ENCODE measurements around the gene AP3B2.

The AP3B2 gene

DNA sequence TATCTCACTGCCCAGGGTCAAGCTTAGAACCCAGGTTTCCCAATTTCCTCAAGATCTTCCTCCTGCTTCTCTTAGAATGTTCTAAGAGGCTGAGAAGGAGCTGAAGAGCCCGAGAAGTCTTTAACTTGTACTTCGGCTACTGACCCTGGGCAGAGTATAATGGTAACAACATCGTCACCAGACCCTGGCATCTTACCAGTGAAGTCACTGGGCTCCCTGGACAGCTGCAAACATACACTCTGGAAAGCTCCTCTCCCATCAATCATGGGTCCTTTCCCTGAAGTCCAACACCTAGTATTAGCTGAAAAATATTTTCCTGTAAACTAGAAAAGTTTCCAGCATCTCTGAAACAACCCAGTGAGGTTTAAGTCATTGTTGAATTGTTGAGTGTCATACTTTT lies 85.2 kb downstream of the AP3B2 start (continued):
- no peak for TF ChIP-seq ZNF70 (CRISPR knock-in tag; IDR thresholded peaks at IDR 0.05)
- no peak for TF ChIP-seq ARNTL (CRISPR knock-in tag; IDR thresholded peaks at IDR 0.05; ENCODE audit: borderline replicate concordance, low read depth)
- no peak for TF ChIP-seq ZC3H10 (CRISPR knock-in tag; IDR thresholded peaks at IDR 0.05)
- no peak for TF ChIP-seq RARB (CRISPR knock-in tag; IDR thresholded peaks at IDR 0.05)

DNA sequence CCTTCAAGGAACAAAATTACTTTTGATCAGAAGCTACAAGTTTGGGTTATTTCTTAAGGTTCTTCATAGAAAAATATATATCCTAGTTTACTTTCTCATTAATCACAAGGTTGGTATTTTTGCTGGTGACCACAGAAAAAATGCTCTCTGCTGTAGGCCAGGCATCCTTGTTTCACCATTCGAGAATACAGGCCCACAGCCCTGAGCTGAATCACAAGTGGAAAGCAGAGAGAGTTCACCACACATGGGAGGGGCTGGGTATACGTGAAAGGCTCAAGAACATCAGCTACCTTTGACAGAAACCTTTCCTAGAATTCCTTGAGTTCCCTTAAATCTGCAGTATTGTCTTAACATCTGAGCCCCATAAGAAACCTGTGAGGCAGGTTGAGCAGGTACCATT lies 85.7 kb downstream of the AP3B2 start:
- TF ChIP-seq CSDC2 (CRISPR knock-in tag; IDR thresholded peaks at IDR 0.05) (no peak), ZNF565 (CRISPR knock-in tag; conservative IDR thresholded peaks at IDR 0.05; ENCODE audit: low read depth) (no peak)
- no peak for ATAC-seq

DNA sequence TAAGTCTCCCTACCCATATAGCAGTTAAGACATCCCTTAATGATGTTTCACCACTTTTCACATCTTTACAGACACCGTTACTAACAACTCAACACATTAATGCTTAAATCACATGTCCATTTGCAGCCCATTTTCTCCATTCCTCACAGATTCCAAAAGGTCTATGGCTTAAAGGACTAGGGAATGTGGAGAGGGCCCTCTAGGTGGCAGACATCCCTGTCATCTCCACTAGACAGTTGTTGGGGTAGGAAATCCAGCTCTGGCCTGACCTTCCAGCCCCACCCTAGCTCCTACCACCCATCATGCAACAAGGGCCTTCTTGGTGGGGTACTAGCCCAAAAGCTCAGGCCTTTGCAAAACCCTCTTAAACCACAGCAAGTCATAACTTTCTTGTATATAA lies 87.7 kb downstream of the AP3B2 start:
- TF ChIP-seq, protein P1, sequence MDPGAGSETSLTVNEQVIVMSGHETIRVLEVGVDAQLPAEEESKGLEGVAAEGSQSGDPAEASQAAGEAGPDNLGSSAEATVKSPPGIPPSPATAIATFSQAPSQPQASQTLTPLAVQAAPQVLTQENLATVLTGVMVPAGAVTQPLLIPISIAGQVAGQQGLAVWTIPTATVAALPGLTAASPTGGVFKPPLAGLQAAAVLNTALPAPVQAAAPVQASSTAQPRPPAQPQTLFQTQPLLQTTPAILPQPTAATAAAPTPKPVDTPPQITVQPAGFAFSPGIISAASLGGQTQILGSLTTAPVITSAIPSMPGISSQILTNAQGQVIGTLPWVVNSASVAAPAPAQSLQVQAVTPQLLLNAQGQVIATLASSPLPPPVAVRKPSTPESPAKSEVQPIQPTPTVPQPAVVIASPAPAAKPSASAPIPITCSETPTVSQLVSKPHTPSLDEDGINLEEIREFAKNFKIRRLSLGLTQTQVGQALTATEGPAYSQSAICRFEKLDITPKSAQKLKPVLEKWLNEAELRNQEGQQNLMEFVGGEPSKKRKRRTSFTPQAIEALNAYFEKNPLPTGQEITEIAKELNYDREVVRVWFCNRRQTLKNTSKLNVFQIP (CRISPR knock-in tag; IDR thresholded peaks at IDR 0.05; ENCODE audit: borderline replicate concordance, low read depth), result no peak
- TF ChIP-seq ZC3H10 (CRISPR knock-in tag; IDR thresholded peaks at IDR 0.05), result no peak
- no peak for ATAC-seq

DNA sequence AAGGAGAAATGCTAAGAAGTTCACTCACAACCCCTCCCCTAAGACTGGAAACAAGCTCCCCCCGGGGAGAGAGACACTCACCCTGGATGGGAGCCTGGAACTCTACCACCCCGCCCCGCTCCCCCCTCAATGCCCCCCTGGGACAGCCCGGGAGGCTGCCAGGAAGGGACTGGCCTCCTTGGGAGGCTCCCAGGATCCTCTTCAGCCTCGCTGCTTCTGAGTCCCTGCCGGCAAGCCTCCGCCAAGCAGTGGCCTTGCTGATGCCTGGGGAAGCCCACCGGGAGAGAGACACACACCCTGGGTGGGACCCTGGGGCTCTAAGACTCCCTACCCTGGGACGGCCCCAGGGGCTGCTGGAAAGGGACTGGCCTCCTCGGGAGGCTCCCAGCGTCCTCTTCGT lies 95.9 kb downstream of the AP3B2 start:
- TF ChIP-seq ISL1 (CRISPR knock-in tag; IDR thresholded peaks at IDR 0.05) (no peak), CSDC2 (CRISPR knock-in tag; IDR thresholded peaks at IDR 0.05) (no peak), ZNF565 (CRISPR knock-in tag; conservative IDR thresholded peaks at IDR 0.05; ENCODE audit: low read depth) (no peak)
- ATAC-seq, result no peak

DNA sequence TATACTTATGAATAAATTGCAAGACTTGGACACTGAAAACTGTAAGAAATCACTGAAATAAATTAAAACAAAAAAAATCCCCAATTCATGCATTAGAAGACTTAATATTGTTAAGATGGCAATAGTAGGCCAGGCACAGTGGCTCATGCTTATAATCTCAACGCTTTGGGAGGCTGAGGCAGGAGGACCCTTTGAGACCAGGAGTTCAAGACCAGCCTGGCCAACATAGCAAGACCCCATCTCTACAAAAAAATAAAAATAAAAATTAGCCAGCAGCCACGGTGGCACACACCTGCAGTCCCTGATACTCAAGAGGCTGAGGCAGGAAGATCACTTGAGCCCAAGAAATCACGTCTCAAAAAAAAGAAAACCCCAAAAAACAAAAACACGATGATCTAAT lies 98.3 kb downstream of the AP3B2 start:
- no peak for ATAC-seq
- TF ChIP-seq BACH2 (CRISPR knock-in tag; IDR thresholded peaks at IDR 0.05; ENCODE audit: borderline replicate concordance), result no peak
- TF ChIP-seq, protein P2, sequence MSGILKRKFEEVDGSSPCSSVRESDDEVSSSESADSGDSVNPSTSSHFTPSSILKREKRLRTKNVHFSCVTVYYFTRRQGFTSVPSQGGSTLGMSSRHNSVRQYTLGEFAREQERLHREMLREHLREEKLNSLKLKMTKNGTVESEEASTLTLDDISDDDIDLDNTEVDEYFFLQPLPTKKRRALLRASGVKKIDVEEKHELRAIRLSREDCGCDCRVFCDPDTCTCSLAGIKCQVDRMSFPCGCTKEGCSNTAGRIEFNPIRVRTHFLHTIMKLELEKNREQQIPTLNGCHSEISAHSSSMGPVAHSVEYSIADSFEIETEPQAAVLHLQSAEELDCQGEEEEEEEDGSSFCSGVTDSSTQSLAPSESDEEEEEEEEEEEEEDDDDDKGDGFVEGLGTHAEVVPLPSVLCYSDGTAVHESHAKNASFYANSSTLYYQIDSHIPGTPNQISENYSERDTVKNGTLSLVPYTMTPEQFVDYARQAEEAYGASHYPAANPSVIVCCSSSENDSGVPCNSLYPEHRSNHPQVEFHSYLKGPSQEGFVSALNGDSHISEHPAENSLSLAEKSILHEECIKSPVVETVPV (CRISPR knock-in tag; IDR thresholded peaks at IDR 0.05), result no peak
- TF ChIP-seq CSDC2 (CRISPR knock-in tag; IDR thresholded peaks at IDR 0.05), result no peak
- no peak for TF ChIP-seq GLIS3 (CRISPR knock-in tag; IDR thresholded peaks at IDR 0.05)
- TF ChIP-seq, protein P3, sequence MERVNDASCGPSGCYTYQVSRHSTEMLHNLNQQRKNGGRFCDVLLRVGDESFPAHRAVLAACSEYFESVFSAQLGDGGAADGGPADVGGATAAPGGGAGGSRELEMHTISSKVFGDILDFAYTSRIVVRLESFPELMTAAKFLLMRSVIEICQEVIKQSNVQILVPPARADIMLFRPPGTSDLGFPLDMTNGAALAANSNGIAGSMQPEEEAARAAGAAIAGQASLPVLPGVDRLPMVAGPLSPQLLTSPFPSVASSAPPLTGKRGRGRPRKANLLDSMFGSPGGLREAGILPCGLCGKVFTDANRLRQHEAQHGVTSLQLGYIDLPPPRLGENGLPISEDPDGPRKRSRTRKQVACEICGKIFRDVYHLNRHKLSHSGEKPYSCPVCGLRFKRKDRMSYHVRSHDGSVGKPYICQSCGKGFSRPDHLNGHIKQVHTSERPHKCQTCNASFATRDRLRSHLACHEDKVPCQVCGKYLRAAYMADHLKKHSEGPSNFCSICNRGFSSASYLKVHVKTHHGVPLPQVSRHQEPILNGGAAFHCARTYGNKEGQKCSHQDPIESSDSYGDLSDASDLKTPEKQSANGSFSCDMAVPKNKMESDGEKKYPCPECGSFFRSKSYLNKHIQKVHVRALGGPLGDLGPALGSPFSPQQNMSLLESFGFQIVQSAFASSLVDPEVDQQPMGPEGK (CRISPR knock-in tag; IDR thresholded peaks at IDR 0.05; ENCODE audit: borderline replicate concordance), result no peak
- no peak for TF ChIP-seq ESRRG (CRISPR knock-in tag; IDR thresholded peaks at IDR 0.05)
- TF ChIP-seq ZFP30 (CRISPR knock-in tag; IDR thresholded peaks at IDR 0.05), result no peak
- no peak for TF ChIP-seq SNAI2 (CRISPR knock-in tag; IDR thresholded peaks at IDR 0.05)
- TF ChIP-seq RARB (CRISPR knock-in tag; IDR thresholded peaks at IDR 0.05), result no peak
- TF ChIP-seq ZFP3 (CRISPR knock-in tag; IDR thresholded peaks at IDR 0.05), result no peak
- no peak for TF ChIP-seq ZNF8 (CRISPR knock-in tag; IDR thresholded peaks at IDR 0.05)
- no peak for TF ChIP-seq OSR1 (CRISPR knock-in tag; IDR thresholded peaks at IDR 0.05)
- no peak for TF ChIP-seq ISL1 (CRISPR knock-in tag; IDR thresholded peaks at IDR 0.05)

All from SK-N-SH treated with all-trans-retinoic acid at 6 μM for 48 hours (cell line).